HepG2 (cell line): ENCODE data around the gene CDC37L1. TPM values are rescaled to one million over a fixed set of nuclear protein-coding genes. Genes with fewer than 3 reads are reported as not detected.

Source experiments
- AKAP8 ChIP-seq: sonication (generic); formaldehyde crosslinking; IDR thresholded peaks from 2 replicates; pipeline ENCODE4 v1.5.1; 2020; ENCODE audit warnings: mild to moderate bottlenecking, missing genetic modification reagents
- ATF6 ChIP-seq: sonication (generic); formaldehyde crosslinking; conservative IDR thresholded peaks from 2 replicates; pipeline ENCODE4 v1.4.0; 2020; ENCODE audit warnings: missing genetic modification reagents
- CENPBD1 ChIP-seq: sonication (generic); formaldehyde crosslinking; IDR thresholded peaks from 2 replicates; pipeline ENCODE4 v1.8.0; 2022; ENCODE audit warnings: missing genetic modification reagents, low read depth, mild to moderate bottlenecking, borderline replicate concordance
- MAFK ChIP-seq, 2 experiments: IDR thresholded peaks in 1 of 2; conservative IDR thresholded peaks in 1 of 2; 2 replicates each; pipeline ENCODE4 v1.6.1; 2011; ENCODE audit warnings: improper control_type of control experiment in 2 of 2, low read length in 2 of 2
- NFKB2 ChIP-seq: sonication (generic); formaldehyde crosslinking; IDR thresholded peaks from 2 replicates; pipeline ENCODE4 v1.4.0; 2020; ENCODE audit warnings: missing genetic modification reagents, borderline replicate concordance
- SNAPC4 ChIP-seq: sonication (generic); formaldehyde crosslinking; IDR thresholded peaks from 2 replicates; pipeline ENCODE4 v1.4.0; 2020; ENCODE audit warnings: mild to moderate bottlenecking, missing genetic modification reagents
- TBL1XR1 ChIP-seq: fragments of 150-350 bp; IDR thresholded peaks from 2 replicates; pipeline ENCODE4 v1.6.1; 2014; ENCODE audit warnings: borderline replicate concordance, low read length; ENCODE audit not compliant: partially characterized antibody
- TP53 ChIP-seq: sonication (generic); formaldehyde crosslinking; conservative IDR thresholded peaks from 2 replicates; pipeline ENCODE4 v1.4.0; 2020; ENCODE audit warnings: missing genetic modification reagents
- ZBTB37 ChIP-seq: sonication (generic); formaldehyde crosslinking; IDR thresholded peaks from 2 replicates; pipeline ENCODE4 v1.4.0; 2020; ENCODE audit warnings: mild to moderate bottlenecking, missing genetic modification reagents
- ZBTB7A ChIP-seq: sonication (generic); formaldehyde crosslinking; IDR thresholded peaks from 2 replicates; pipeline ENCODE4 v1.8.0; 2022; ENCODE audit warnings: mild to moderate bottlenecking, missing genetic modification reagents
- ZFYVE20 ChIP-seq: sonication (generic); formaldehyde crosslinking; IDR thresholded peaks from 2 replicates; pipeline ENCODE4 v1.8.0; 2023; ENCODE audit warnings: low read depth, mild to moderate bottlenecking, moderate library complexity, missing genetic modification reagents, borderline replicate concordance
- ZNF292 ChIP-seq: sonication (generic); formaldehyde crosslinking; IDR thresholded peaks from 2 replicates; pipeline ENCODE4 v1.8.1; 2022; ENCODE audit warnings: mild to moderate bottlenecking, low read depth, missing genetic modification reagents, borderline replicate concordance
- ZNF563 ChIP-seq: sonication (generic); formaldehyde crosslinking; IDR thresholded peaks from 2 replicates; pipeline ENCODE4 v1.8.0; 2022; ENCODE audit warnings: mild to moderate bottlenecking, moderate library complexity, missing genetic modification reagents
- ZNF567 ChIP-seq: sonication (generic); formaldehyde crosslinking; IDR thresholded peaks from 2 replicates; pipeline ENCODE4 v1.8.1; 2023; ENCODE audit warnings: mild to moderate bottlenecking, missing genetic modification reagents, borderline replicate concordance
- ZNF773 ChIP-seq: sonication (generic); formaldehyde crosslinking; IDR thresholded peaks from 2 replicates; pipeline ENCODE4 v1.4.0; 2020; ENCODE audit warnings: missing genetic modification reagents, borderline replicate concordance
- ZNF792 ChIP-seq: IDR thresholded peaks from 2 replicates; pipeline ENCODE4 v1.6.1; 2016
- ZSCAN5A ChIP-seq: sonication (generic); formaldehyde crosslinking; IDR thresholded peaks from 2 replicates; pipeline ENCODE4 v1.8.0; 2022; ENCODE audit warnings: mild to moderate bottlenecking, missing genetic modification reagents, borderline replicate concordance
- polyA plus RNA-seq, 8 experiments: library from polyadenylated mRNA; depleted of rRNA in 3 of 8; stranded (reverse) in 7 of 8; unstranded in 1 of 8; fragments of >200 nt; fragmentation: Illumina TruSeq in 4 of 8; extraction: Trizol in 4 of 8; gene quantifications; 2 replicates each; pipeline versions ENCODE4 v1.2.1 to v1.2.3, GENCODE V29; 2011 to 2016; ENCODE audit warnings: low read depth in 4 of 8, missing spikeins in 1 of 8, mixed read lengths in 1 of 8; ENCODE audit not compliant: insufficient read depth in 1 of 8
- total RNA-seq, 5 experiments: library from RNA; depleted of rRNA; stranded (reverse); fragments of >200 nt; fragmentation: Illumina TruSeq; extraction: Trizol; gene quantifications; 2 replicates each; pipeline ENCODE4 v1.2.3, GENCODE V29; 2016; ENCODE audit warnings: low read depth in 1 of 5

The CDC37L1 gene
- total and polyA plus RNA-seq, 2 of the 13 experiments (the other 11 are each of a cell fraction or from before 2014, with no cell fraction given): 5.5 to 17.0 TPM

GRCh38 chr9:4679268-4680172 lies at the start of gene CDC37L1 (continued):
- TF ChIP-seq ATF6 (CRISPR knock-in tag) (no peak), ZNF773 (CRISPR knock-in tag) (no peak; the same call in 1 of the 2 replicates), MAFK (conservative IDR thresholded peaks at IDR 0.05 in 1 of 2, IDR thresholded peaks at IDR 0.05 in 1 of 2; ENCODE audit: low read length in 2 of 2) (no peak), ZSCAN5A (CRISPR knock-in tag) (0 out of 2 replicates have a peak, but pooled peaks have one; percentile 55), NFKB2 (CRISPR knock-in tag) (peak; percentile 96; the same call in 1 of the 2 replicates), CENPBD1 (CRISPR knock-in tag) (no peak; the same call in 1 of the 2 replicates), TBL1XR1 (peak; percentile 11), TP53 (CRISPR knock-in tag) (peak; percentile 80), ZFYVE20 (no peak), ZNF792 (CRISPR knock-in tag) (peak; percentile 42; the same call in 1 of the 2 replicates), ZNF292 (CRISPR knock-in tag) (peak; percentile 85; the same call in 1 of the 2 replicates), SNAPC4 (peak; percentile 46; the same call in 1 of the 2 replicates), ZNF567 (CRISPR knock-in tag) (0 out of 2 replicates have a peak, but pooled peaks have one; percentile 64), ZBTB37 (CRISPR knock-in tag) (no peak), AKAP8 (CRISPR knock-in tag) (peak; percentile 58; the same call in 1 of the 2 replicates), ZBTB7A (CRISPR knock-in tag) (no peak), ZNF563 (peak; percentile 95)
